NCI-H146 (cell line): ENCODE results near the gene ZNF618.

Source experiments
- DNase-seq: peaks from one replicate; lab custom pipeline; 2025; lab: John Stamatoyannopoulos, UW

ZNF618 gene

DNA sequence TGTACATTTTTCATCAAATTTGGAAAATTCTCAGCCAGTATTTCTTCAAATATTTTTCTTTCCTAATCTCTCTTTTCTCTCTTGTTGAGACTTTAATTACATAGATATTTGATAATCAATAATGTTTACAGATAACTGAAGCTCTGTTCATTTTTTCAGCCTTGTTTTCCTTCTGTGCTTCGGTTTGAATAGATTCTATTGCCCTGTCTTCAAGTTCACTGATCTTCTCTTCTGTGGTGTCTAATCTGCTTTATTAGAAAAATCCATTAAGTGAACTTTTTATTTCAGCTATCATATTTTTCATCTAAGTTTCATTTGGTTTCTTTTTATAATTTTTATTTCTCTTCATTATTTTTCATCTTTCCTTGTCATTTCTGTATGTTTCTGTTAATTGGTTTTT lies 147.9 kb downstream of the ZNF618 start:
- DNase-seq, result no peak

DNA sequence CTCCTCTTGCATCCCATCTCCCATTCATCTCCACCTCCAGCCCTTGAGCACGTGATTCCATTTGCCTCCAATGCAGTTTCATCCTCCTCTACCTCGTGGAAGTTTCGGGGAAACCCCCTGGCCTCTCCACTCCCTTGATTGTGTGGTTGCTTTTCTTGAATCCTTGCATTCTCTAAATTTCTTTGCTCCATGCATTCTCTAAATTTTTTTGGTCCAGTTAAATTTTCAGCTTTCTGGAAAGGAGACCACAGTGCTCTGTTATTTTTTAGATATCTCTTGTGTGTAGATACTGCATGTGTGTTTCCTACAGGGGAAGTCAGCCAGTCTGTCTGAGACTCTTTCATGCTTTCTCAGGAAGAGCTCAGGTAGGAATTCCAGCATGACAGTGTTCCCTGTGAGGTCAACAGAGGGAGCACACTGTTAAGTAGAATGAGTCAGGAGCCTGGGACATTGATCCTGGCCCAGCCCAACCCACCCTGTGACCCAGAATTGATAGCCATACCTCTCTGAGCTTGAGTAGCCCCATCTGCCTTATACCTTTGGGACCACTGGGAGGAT lies 149.2 kb downstream of the ZNF618 start:
- DNase-seq, result no peak

DNA sequence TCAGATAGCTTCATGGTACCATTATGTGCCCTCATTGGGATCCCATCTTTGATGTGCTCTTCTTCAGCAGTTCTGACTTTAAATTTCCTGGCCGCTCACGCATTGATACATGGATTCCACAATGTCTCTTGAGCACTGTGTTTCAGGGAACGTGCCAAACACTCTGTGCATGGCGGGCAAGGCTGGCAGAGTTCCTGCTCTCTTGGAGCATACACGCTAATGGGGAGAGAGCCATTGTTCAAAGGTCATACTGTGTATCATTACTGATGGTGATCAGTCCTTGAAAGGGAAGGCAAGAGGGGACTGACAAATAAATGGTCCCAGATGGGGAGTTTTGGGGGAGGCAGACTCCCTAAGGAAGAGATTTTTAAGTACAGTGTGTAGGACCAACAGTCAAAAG lies 149.7 kb downstream of the ZNF618 start:
- DNase-seq, result no peak

DNA sequence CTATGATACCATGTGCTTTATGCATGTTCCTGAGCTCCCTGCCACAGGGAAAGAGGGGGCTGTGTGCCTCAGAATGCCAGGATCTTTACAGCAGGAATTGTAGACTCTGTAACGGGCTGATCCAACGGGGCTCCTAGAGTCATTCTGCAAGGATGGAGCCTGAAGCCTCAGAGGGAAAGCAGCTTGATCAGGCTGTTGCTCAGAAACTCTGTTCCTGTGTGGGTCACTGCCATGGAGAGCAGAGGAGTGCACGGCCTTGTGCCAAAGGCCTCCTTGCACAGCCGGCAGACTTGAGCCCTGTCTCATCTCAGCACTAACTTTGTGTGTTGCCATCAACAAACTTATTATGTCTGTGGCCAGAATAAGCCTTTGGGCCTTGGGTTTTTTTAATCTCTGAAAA lies 150.2 kb downstream of the ZNF618 start:
- no peak for DNase-seq

DNA sequence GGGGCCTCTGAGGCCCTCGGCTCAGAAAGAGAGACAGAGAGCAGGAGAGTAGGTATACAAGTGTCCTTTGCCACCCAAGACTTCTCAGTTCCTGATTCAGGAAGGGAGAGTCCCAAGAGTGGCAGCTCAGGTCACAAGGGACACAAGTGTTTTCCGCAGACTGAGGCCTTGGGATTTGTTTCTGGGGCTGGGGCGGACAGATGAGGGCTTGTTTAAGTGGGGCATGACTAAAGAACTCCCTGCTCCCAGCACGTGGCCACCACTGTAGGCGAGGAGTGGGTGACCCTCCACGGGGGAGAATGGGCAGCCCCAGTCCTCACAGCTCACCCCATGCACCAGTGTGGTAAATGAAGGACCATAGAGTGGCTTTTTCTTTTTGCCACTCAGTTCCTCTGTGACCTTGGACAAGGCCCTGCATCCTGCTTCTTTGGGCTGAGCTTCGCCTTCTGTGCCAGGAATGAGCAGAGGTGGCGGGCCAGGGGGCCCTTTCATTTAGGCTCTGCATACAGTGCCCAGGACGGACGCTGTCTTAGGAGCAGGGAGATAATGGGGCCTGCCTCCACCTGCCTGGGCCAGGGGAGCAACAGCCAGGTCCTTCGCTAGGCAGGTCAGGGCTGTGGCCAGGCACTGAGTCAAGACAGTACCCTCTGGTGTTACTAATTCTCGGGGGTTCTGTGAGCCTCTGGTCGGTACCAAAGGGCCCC lies 151.2 kb downstream of the ZNF618 start:
- no peak for DNase-seq

DNA sequence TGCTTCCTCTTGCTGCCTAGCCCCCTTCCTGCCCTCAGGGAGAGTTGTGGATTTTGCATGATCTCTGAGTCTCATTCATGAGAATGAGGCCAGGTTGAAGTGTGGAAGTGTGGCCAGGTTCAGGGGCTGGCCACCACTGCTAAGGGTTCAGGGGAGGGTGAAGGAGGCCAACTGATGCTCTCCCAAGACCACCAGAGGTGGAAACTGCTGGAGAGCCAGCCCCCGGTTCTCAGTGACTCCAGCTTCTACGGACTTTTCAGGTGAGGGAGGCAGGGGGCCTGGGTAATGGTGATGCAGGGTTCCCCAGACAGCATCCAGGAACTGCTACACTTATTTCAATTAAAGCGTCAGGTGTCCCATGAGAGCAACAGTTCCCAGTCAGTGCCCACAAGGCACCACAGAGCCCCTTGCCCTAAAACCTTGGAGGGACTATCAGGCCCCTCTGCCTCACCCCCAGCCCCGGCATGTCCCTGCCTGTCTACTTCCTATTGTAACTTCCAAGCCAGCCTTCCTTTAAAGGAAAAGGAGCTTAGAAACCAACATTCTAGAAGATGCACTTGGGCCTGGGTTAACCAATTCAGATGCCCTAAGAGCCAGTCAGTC lies 151.9 kb downstream of the ZNF618 start:
- no peak for DNase-seq

DNA sequence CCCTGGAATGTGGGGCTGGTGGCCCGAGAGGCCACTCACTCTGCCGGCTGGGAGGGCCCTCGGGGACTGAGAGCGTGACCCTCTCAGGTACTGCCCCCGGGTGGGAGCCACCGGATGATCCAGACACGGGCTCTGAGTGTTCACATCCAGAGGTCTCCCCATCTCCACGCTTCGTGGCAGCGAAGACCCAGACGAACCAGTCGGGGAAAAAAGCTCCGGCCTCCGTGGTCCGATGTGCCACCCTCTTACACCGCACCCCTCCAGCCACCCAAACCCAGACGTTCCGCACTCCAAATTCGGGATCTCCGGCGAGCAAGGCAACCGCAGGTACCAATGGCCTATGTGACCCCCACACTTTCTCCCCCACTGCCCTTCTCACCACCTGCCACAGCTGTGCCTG lies 152.5 kb downstream of the ZNF618 start:
- no peak for DNase-seq

DNA sequence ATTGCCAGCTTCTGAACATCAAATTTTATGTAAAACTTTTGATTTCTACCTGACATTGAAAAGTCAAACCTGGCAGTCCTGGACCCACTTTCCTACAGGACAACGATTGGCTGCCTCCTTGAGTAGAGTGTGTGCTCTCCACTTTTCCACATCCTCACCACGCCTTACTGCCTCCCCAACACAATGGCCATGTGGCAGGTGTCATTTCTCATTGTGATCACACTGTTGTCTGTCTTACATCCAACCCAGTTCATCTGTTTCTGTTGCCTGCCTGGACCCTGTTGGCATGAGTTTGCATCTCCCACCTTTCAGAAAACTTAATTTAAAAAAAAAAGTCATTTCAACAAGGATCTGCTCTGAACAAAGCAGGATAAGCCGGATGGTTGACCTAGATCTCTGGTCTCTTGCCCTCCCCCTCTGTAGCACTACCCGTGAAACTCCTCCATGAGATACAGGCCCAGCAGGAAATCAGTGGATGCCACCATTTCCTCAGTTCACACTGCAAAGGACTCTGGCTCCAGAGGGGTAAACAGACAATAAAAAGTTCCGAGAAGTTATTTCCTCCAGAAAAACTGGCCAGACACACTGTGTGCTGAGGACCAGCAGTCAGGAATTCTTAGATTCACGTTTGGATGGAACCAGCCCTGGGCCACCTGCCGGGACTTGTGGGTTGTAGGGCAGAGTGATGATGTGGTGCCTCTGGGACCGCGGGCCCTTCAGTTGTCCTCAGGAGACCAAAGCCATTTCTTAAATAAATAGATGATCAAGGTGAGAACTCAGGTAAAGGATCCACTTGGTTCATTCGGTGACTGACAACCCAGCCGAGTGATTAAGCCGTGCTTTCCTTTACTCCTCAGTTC lies 153.4 kb downstream of the ZNF618 start:
- DNase-seq, result no peak

DNA sequence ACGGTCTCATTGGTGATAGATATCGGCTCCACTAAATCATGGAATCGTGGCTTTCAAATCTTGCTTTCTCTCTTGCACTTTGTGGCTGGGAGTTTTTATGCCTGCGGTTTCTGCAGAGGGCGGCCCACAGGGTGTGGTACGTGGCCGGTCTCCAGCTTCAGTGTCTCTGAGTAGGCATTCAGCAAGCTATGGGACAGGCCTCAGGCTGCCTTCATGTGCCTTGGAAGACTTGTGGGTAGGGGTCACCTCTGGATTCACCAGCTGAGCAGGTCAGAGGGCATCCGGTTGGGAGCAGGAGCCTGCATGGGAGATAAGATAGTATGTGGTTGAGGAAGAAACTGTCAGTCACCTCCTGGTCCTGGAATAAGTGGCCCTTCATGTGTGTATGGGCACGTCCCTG lies 154.3 kb downstream of the ZNF618 start:
- no peak for DNase-seq

DNA sequence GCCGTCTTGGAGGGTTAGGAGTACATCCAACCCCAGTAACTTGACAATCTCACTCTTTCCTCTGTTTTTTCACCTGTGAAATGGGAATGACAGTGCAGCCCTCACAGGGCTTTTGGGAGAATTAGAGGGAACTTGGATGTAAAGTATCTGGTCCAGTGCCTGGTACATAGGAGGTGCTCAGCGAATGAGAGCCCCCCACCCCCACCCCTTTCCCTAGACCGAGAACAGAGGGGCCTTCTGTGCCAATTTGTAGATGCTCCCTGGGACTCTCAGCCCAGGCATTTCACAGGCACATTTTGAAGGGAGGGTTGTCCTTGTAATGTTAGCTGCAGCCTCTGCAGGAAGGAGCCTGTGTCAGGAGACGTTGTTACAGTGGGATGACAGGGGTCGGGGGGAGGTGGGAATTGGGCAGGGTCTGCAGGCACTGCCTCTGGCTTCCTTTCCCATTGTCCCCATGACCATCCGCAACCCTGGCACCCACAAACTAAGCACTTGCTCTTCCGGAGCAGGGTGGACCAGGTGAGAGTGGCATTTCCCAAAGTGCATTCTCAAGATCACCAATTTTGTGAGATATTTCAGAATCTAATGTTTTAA lies 155.0 kb downstream of the ZNF618 start:
- no peak for DNase-seq

DNA sequence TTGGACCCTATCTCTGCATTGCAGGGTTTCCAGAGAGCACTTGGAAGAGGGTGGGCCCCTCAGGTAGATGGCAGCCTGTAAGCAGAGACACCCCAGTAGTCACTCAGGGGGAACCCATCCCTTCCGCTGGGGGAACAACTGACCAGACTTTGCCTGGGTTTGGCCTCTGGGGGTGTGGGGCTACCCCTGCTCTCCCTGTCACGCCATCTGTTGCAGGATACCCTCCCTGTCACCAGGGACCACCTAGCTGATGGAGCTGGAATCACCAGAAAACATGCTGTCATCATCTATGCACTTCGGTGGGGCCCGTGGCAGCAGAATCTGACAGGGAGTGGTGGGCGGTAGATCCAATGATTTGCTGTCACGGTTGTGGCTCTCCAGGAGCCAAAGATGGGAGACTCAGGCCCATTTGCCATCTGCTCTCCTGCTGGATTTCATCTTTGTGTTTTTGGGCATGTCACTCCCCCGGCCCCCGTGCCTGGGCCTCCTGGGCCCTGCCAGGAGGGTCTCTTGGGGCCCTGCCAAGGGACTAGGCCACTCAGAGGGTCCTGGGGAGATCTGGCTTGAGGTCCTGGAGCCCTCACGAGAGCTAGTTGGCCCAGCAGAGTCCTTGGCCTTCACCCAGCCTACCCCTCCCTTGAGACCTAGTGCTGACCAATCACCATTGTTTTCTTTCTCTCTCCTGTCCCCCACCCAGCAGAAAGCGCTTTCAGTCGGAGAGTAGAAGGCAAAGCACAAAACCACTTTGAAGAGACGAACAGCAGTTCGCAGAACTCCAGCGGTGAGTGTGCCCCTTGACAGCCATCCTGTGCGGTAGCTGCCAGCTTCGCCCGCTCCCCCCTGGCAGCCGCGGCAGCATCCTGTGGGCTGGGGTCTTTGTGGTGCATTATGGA lies 156.1 kb downstream of the ZNF618 start:
- DNase-seq, result no peak

DNA sequence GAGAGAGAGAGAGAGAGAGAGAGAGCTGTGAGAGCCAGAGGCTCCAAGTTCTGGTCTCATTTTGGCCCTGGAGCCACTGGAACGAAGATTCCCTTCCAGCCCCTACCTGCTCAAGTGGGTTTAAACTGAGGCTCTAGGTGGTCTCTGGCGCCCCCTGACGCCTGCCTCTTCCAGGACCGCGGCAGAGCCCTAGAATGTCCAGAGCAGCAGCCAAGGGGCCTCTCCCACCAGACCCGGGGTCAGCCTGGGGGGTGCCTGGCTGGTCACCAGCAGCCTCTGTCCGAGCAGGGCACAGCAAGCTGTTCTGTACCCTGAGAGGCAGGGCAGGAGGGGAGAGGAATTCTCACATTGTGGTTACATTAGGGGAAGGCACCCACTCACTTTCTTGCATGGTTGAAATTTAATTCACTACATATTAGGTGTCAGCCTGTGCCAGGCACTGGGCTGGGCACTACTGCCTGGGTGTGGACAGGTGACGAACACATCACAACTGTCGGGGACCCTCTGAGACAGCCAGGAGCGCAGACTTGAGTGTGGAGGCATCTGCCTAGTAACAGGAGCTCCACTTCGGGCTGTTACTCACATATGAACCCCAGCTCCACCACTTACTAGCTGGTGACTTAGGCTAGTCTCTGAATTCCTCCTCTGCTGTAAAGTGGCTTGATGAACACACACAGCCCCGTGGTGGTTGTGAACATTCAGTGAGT lies 157.4 kb downstream of the ZNF618 start:
- DNase-seq, result no peak

DNA sequence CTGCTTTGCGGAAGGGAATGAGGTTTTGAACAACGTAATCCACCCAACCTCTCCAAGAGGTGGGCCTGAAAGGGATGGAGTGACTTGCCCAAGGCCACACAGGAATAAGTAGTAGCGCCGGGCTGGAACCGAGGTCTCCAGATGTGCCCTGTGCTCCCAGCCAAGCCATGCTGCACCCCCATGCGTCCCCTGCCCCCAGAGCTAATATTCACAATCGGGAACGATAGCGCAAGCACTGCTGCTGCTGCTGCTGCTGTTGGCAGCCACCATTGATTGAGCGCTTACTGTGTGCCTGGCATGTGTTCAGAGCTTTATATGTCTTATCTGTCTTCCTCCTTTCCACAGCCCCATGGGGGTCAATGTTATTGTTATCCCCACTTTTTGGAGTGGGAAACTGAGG lies 158.1 kb downstream of the ZNF618 start:
- no peak for DNase-seq

DNA sequence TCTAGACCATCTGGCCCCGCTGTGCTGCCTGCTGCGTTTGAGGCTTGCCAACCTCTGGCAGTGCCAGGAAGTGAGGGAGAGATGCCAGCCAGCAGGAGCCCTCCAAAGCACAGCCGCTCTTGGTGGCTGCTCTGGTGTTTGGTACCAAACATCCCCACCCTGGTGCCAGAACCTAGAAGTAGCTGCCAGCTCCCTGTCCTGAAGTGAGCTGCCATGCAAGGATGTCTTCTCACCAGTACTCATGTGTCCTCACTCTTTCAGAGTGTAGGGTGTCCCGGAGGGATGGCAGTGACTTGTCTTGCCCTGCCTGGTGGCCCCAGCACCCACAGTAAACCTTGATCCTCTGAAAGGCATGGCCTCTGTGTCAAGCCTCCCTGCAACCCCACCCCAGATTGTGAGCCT lies 158.6 kb downstream of the ZNF618 start:
- DNase-seq, result no peak

DNA sequence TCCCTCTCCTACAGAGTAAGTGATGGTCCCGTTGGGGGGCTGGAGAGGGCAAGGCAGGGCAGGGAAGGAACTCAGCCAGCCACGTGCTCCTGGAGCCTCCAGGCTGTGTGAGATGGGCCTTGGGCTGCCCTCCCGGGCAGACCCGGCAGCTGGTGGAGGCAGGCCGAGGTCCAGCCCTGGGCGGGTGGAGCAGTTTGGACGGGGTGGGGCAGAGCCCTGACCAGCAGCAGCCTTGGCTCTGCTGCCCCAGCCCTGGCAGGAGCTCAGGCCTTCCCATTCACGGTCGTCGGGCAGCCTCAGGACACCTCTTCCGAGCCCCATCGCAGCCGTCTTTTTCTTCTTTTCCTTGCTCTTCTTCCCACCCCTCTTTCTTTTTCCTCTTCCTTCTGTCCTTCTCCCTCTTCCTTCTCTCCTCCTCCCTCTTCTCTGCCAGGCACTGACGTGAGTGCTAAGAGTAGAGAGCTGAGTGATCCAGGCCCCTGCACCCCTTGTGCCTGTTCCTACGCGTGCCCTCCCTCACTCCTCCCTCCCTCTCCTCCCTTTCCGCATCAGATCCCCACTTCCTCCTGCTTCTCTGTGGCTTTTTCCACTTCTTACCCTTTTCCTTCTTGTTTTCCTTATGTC lies 159.2 kb downstream of the ZNF618 start:
- no peak for DNase-seq

DNA sequence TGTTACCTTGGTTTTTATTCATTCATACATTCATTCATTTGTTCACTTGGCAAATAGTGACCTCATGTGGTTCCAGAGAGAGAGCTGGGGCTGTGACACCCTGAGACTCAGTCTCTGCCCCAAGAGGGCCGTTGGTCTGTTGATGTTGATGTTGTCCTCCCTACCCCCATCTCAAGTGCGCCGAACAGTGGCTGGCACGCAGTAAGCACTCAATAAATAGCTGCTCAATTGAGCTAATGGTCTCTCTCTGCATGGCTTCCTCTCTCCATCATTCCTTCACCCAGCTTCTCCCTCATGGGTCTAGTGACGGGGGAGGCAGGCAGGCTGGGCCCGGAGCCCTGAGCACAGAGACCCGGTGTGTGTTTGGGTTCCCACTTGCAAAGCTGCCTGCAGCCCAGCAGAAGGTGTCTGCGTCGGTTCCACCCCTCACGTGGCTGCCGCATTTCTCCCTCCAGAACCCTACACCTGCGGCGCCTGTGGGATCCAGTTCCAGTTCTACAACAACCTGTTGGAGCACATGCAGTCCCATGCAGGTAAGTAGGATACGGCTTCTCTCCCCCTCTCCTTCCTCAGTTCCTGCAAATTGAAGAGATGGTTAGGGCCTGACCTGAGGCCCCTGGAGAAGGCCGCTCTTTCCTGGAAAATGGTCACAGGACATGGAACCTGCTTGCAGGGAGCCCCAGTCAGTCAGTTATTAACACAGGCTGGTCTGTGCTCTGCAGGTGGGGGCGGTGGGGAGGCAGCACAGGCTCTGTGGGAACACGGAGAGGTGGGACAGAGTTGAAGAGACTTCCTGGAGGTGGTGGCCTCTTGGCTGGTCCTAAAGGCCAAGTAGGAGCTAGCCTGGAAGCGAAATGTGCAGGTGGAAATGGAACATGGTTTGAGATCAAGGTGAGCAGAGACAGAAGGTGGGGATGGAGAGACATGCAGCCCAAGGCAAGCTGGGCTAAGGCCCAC lies 160.0 kb downstream of the ZNF618 start:
- no peak for DNase-seq

DNA sequence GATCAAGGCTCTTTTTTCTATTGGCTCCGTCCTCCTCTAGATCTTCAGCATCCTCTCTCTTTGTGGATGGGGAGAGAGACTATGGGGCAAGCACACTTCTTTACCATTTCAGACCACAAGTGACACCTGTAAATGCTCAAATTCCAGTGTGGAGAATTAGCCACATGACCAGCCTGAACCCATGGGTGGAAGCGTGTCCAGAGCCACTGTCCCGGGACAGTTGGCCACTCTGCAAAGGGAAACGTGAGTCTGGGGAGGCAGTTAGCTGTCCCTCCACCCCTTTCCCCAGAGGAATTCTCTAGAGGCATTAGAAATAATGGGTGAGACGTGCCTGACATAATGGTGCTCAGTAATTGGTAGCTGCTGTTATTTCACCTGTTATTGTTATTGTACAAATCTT lies 161.1 kb downstream of the ZNF618 start:
- no peak for DNase-seq

DNA sequence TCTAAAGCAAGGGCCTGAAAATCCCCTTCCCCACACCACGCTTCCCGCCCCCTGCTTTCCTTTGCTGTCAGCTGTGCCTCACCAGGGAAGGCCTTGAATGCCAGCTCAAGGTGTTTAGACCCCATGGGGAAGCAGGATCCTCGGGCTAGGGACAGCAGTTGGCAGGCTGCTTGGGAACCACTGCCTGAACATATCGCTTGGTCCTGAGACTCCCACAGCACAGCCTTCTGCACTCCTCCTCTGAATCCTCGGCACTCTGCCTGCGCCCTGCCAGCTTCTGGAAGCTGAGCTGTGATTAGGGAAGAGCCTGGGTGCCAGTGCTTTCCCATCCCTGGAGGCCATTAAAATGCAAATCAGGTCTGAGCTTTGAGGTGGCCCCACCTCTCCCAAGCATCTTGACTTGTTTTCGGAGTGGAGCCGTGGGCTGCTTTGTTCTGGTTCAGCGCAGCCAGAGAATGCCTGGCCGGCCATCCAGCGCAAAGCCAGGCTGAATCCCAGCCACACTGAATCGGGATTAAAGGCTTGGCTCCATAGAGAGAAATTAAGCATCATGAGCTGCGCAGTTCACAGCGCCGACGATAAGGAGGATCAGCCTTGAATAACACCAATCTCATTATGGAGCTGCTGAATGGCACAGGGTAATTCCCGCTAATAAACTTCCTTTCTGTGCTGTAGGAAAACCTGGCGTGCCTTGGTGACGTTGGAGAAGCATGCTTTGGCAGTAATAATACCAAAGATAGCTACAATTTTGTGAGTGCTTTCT lies 162.0 kb downstream of the ZNF618 start:
- DNase-seq, result no peak
